Stimulated activated CD4-positive, alpha-beta T cell treated with anti-CD3 and anti-CD28 coated beads, TNF-alpha, amount 100 ng/mL, for 48 hours (primary cell): ENCODE data around the gene PI3.
A peak's percentile ranks its signal among the peaks of the same experiment; 100 is the strongest.
"Not testable (repeated sequence)": the region's sequence is repeated elsewhere in the genome, so short reads cannot be mapped to it uniquely, and the experiment has no call there.

Experiments
- DNase-seq, 3 donors: peaks; one replicate each; pipeline ENCODE4 v3.0.0-alpha.2; 2020; ENCODE audit warnings: low read depth in 3 of 3

PI3 gene

GRCh38 chr20:45174434-45175364 lies at the start of gene PI3:
Gene PI3, plus strand, starts transcription at chr20:45174902. Its CDS starts 21 bp downstream, at chr20:45174923.
- DNase-seq = no peak

GRCh38 chr20:45128099-45128498 lies 46.6 kb upstream of the PI3 start:
- DNase-seq = no peak

- DNase-seq = no peak
Observed at GRCh38 chr20:45136911-45137310, 37.8 kb upstream of the PI3 start.

GRCh38 chr20:45138561-45139300 lies 36.0 kb upstream of the PI3 start:
- peak; percentile 65 to 81 (median 75) for DNase-seq

- DNase-seq = not testable (repeated sequence)
Observed at GRCh38 chr20:45139733-45140375, 34.8 kb upstream of the PI3 start.

GRCh38 chr20:45140836-45141235 lies 33.9 kb upstream of the PI3 start:
- no peak for DNase-seq

GRCh38 chr20:45149062-45149461 lies 25.6 kb upstream of the PI3 start:
- DNase-seq = no peak

- DNase-seq = no peak
Observed at GRCh38 chr20:45152405-45152804, 22.3 kb upstream of the PI3 start.

- DNase-seq = no peak
Observed at GRCh38 chr20:45153147-45153546, 21.6 kb upstream of the PI3 start.

- DNase-seq = no peak
Observed at GRCh38 chr20:45153752-45154151, 20.9 kb upstream of the PI3 start.

GRCh38 chr20:45154183-45154582 lies 20.5 kb upstream of the PI3 start:
- DNase-seq = no peak

GRCh38 chr20:45154794-45155193 lies 19.9 kb upstream of the PI3 start:
- DNase-seq = not testable (repeated sequence)

- DNase-seq = no peak
Observed at GRCh38 chr20:45156713-45157112, 18.0 kb upstream of the PI3 start.

GRCh38 chr20:45157962-45158361 lies 16.7 kb upstream of the PI3 start:
- no peak for DNase-seq

GRCh38 chr20:45163083-45163803 lies 11.5 kb upstream of the PI3 start:
- no peak for DNase-seq

- no peak for DNase-seq
Observed at GRCh38 chr20:45164906-45165305, 9.8 kb upstream of the PI3 start.

GRCh38 chr20:45173522-45173921 lies 1.2 kb upstream of the PI3 start:
- no peak for DNase-seq

GRCh38 chr20:45176526-45177267 lies 2.0 kb downstream of the PI3 start:
- DNase-seq = no peak

- no peak for DNase-seq
Observed at GRCh38 chr20:45179166-45179565, 4.5 kb downstream of the PI3 start.

GRCh38 chr20:45181639-45182038 lies 6.9 kb downstream of the PI3 start:
- no peak for DNase-seq

GRCh38 chr20:45183084-45183483 lies 8.4 kb downstream of the PI3 start:
- DNase-seq = no peak
